OCI-LY3 (cell line): ENCODE results near the gene TVP23A.

Experiments used
- H2AFZ ChIP-seq: fragments of 200-600, 300-600 bp; shearing (Covaris generic); 2 replicates; pipeline ENCODE4 v1.6.0; 2014; ENCODE audit warnings: antibody characterized with exemption, low read depth, low read length
- H3K27ac ChIP-seq: fragments of 200-600, 300-600 bp; sonication (generic); 2 replicates; pipeline ENCODE4 v1.5.1; 2014; ENCODE audit warnings: mild to moderate bottlenecking, low read length, moderate library complexity, mixed read lengths
- H3K27me3 ChIP-seq: fragments of 200-600, 300-600 bp; sonication (generic); 2 replicates; pipeline ENCODE4 v1.6.1; 2014; ENCODE audit warnings: low read depth, low read length, mixed read lengths
- H3K36me3 ChIP-seq: fragments of 200-600, 300-600 bp; sonication (generic); replicated peaks from 2 replicates; pipeline ENCODE3; 2014; ENCODE audit warnings: low read depth, low read length, mixed read lengths
- H3K4me1 ChIP-seq: fragments of 300-600, 200-600 bp; sonication (generic); 2 replicates; pipeline ENCODE4 v1.6.1; 2014; ENCODE audit warnings: low read length, mixed read lengths
- H3K4me2 ChIP-seq: fragments of 200-600, 300-600 bp; sonication (generic); 2 replicates; pipeline ENCODE4 v1.6.1; 2014; ENCODE audit warnings: low read length, mixed read lengths
- H3K4me3 ChIP-seq: fragments of 300-600, 200-600 bp; sonication (generic); 2 replicates; pipeline ENCODE4 v1.5.1; 2014; ENCODE audit warnings: antibody characterized with exemption, mild to moderate bottlenecking, low read length, moderate library complexity
- H3K79me2 ChIP-seq: fragments of 300-600, 200-600 bp; shearing (Covaris generic); 2 replicates; pipeline ENCODE4 v1.6.1; 2014; ENCODE audit warnings: mild to moderate bottlenecking, low read length, mixed read lengths
- H3K9ac ChIP-seq: fragments of 300-600, 200-600 bp; shearing (Covaris generic); 2 replicates; pipeline ENCODE4 v1.6.0; 2014; ENCODE audit warnings: mild to moderate bottlenecking, low read length, moderate library complexity
- H3K9me3 ChIP-seq: fragments of 200-600, 300-600 bp; shearing (Covaris generic); 2 replicates; pipeline ENCODE4 v1.6.1; 2014; ENCODE audit warnings: low read length, mixed read lengths; ENCODE audit not compliant: insufficient read depth
- H4K20me1 ChIP-seq: fragments of 200-600, 300-600 bp; sonication (generic); 2 replicates; pipeline ENCODE4 v1.6.1; 2016; ENCODE audit warnings: low read length, mixed read lengths; ENCODE audit not compliant: insufficient read depth
- CTCF ChIP-seq: fragments of 200-600, 300-600 bp; sonication (generic); IDR thresholded peaks from 2 replicates; pipeline ENCODE4 v1.5.1; 2014; ENCODE audit warnings: antibody characterized with exemption, low read length, low read depth
- EZH2phosphoT487 ChIP-seq: fragments of 200-600 bp; shearing (Covaris generic); IDR thresholded peaks from 2 replicates; pipeline ENCODE4 v1.6.1; 2018; ENCODE audit warnings: antibody characterized with exemption, mixed run types, low read depth

TVP23A gene

GRCh38 chr16:10851512-10851911, 32.9 kb upstream of the TVP23A start:
- Histone ChIP-seq H3K4me1 (peaks cover 26% of the 10 kb centered on the region), H2AFZ (no peak overlapping the region), H3K4me2 (no peak overlapping the region), H3K4me3 (no peak overlapping the region), H4K20me1 (no peaks in the 10 kb centered on the region), H3K36me3 (no peaks in the 10 kb centered on the region), H3K9ac (no peak overlapping the region), H3K9me3 (no peaks in the 10 kb centered on the region), H3K27me3 (no peaks in the 10 kb centered on the region), H3K79me2 (no peaks in the 10 kb centered on the region), H3K27ac (no peak overlapping the region)
- TF ChIP-seq EZH2phosphoT487 (no peak), CTCF (no peak)

DNA sequence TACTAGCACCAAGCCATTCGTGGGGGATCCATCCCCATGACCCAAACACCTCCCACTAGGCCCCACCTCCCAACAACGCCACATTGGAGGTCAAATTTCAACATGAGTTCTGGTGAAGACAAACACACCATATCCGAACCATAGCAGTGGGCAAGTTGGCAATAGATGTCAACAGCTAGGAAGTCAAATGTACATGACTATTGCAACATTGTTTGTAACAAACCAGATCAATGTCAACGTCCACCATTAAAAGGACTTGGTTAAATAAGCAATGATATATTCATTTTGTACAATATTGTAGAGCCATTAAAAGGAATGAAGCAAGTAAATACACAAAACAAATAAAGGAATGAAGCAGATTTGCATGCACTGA, 31.9 kb upstream of the TVP23A start:
- H3K4me3 ChIP-seq: no peak overlapping the region
- no peak overlapping the region for H3K9ac ChIP-seq
- H2AFZ ChIP-seq: no peak overlapping the region
- H3K9me3 ChIP-seq: no peaks in the 10 kb centered on the region
- no peak overlapping the region for H3K4me2 ChIP-seq
- H3K27me3 ChIP-seq: no peaks in the 10 kb centered on the region
- H3K36me3 ChIP-seq: no peaks in the 10 kb centered on the region
- no peaks in the 10 kb centered on the region for H3K79me2 ChIP-seq
- TF ChIP-seq CTCF (no peak), EZH2phosphoT487 (no peak)
- no peak overlapping the region for H3K27ac ChIP-seq
- H3K4me1 ChIP-seq: peaks cover 21% of the 10 kb centered on the region
- no peaks in the 10 kb centered on the region for H4K20me1 ChIP-seq

GRCh38 chr16:10849736-10850477, 31.3 kb upstream of the TVP23A start:
- Histone ChIP-seq H3K27me3 (no peaks in the 10 kb centered on the region), H3K4me1 (peaks cover 21% of the 10 kb centered on the region), H3K27ac (no peak overlapping the region), H2AFZ (no peak overlapping the region), H3K9me3 (no peaks in the 10 kb centered on the region), H4K20me1 (no peaks in the 10 kb centered on the region), H3K9ac (no peak overlapping the region), H3K79me2 (no peaks in the 10 kb centered on the region), H3K36me3 (no peaks in the 10 kb centered on the region), H3K4me2 (no peak overlapping the region), H3K4me3 (no peak overlapping the region)
- TF ChIP-seq CTCF: no peak
- TF ChIP-seq EZH2phosphoT487: no peak

DNA sequence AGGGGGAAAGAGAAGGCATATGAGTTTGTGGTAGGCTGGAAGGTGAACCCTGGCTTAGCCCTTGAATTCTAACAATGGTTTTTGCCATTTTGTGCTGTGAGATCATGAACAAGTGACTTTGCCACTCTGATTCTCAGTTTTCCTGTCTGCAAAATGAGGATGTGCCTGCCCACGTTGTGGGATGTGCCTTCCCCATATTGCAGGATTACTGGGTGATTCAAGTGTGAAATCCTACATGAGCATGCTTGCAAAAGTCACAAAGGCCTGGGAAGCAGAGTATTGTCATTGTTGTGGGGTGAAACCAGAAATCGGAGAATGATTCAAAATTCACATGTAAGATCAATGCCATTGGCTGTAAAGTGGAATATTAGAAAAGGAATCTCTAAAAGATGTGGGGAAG, 28.6 kb upstream of the TVP23A start:
- H3K4me3 ChIP-seq: no peak overlapping the region
- H3K27me3 ChIP-seq: no peaks in the 10 kb centered on the region
- H3K4me2 ChIP-seq: no peak overlapping the region
- H3K36me3 ChIP-seq: no peaks in the 10 kb centered on the region
- H4K20me1 ChIP-seq: no peaks in the 10 kb centered on the region
- no peaks in the 10 kb centered on the region for H3K79me2 ChIP-seq
- no peak overlapping the region for H3K9ac ChIP-seq
- no peak overlapping the region for H2AFZ ChIP-seq
- TF ChIP-seq CTCF (no peak), EZH2phosphoT487 (no peak)
- H3K4me1 ChIP-seq: peaks cover 30% of the 10 kb centered on the region
- H3K27ac ChIP-seq: no peak overlapping the region
- H3K9me3 ChIP-seq: no peaks in the 10 kb centered on the region
